GM13977 (cell line): ENCODE results near the gene ZNF319.

Experiments
- DNase-seq: peaks from one replicate; pipeline ENCODE4 v3.0.0; 2012; ENCODE audit warnings: low spot score
- in situ Hi-C: fragments of 300-500 bp; cut with MboI; formaldehyde crosslinking; loops from one replicate; pipeline ENCODE4 v1.12.0; 2022; ENCODE audit warnings: low sequenced_read_pairs, low pct_unique_long_range_greater_than_20kb, mixed read lengths, inconsistent platforms; ENCODE audit not compliant: unreplicated experiment
- TF ChIP-seq, protein P1 (sequence below): IDR thresholded peaks from 2 replicates; pipeline ENCODE4 v1.5.1; 2012; ENCODE audit warnings: mild to moderate bottlenecking, control low read depth; ENCODE audit not compliant: insufficient read depth; ENCODE audit errors: extremely low read depth, missing control alignments

The ZNF319 gene

DNA sequence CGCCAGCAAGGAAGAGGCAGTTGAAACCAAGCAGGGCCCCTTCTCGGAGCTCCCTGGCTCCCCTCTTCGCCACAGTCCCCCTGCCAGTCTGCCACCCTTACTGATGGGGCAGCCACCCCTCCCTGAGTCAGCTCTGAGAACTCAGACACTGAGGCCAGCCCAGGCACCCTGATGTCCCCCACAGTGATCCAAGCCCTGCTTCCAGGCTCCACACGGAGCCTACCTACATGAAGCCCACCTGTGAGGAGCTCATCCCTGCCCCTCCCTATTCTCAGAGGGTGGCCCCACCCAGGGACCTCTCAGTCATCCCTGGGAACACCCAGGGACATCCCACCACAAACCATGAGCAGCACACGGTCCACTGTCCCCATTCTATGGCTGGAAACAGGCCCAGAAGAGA is 38.4 kb downstream of the ZNF319 start:
- in situ Hi-C loops = no loop called here
- TF ChIP-seq, protein P1, sequence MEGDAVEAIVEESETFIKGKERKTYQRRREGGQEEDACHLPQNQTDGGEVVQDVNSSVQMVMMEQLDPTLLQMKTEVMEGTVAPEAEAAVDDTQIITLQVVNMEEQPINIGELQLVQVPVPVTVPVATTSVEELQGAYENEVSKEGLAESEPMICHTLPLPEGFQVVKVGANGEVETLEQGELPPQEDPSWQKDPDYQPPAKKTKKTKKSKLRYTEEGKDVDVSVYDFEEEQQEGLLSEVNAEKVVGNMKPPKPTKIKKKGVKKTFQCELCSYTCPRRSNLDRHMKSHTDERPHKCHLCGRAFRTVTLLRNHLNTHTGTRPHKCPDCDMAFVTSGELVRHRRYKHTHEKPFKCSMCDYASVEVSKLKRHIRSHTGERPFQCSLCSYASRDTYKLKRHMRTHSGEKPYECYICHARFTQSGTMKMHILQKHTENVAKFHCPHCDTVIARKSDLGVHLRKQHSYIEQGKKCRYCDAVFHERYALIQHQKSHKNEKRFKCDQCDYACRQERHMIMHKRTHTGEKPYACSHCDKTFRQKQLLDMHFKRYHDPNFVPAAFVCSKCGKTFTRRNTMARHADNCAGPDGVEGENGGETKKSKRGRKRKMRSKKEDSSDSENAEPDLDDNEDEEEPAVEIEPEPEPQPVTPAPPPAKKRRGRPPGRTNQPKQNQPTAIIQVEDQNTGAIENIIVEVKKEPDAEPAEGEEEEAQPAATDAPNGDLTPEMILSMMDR = no peak
- DNase-seq = no peak

DNA sequence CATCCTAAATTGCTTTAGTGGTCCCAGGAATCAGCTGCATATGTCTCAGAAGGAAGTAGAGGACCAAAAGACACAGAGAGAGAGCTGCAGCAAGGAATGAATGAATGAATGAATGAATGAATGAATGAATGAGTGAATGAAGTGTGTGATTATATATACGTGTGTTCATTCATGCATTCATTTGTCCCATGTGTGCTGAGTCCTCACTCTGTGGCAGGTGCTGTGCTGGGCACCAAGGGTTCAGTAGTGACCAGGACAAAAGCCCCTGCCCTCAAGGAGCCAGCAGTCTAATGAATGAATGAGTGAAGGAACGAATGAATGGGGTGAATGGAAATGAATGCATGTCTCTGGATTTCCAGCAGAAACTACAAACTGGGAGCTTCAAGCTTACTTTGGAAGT is 38.9 kb downstream of the ZNF319 start:
- TF ChIP-seq, protein P1 = no peak
- in situ Hi-C loops = no loop called here
- DNase-seq = no peak

DNA sequence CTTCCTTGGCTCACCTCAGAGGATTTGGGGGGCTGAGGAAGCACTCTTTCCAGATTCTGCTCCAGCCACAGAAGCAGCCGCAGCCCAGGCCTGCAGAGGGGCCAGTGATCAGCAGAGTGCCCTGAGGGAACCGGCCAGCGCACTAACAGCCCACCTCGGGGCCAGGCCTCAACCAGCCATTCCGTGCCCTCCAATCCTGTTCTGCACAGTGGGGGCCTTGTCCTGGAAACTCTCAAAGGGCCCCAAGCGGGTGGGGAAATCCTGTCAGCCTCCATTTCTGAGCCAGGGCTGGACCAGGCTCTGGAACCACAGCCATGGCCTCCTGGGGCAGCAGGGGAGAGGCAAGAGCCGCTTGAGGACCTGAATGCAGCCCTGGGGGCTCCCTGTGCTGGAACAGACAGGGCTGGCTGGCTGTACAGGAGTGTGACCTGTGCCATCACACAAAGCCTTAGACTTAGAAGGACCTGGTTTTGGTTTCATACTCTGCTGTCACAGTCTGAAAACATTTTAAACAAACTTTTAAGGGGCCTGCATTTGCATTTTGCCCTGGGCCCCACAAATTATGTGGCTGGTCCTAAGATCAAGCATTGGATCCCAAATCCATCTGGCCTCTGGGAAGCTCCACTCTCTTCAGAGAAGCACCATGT is 39.5 kb downstream of the ZNF319 start:
- TF ChIP-seq, protein P1 = no peak
- in situ Hi-C loops = no loop called here

DNA sequence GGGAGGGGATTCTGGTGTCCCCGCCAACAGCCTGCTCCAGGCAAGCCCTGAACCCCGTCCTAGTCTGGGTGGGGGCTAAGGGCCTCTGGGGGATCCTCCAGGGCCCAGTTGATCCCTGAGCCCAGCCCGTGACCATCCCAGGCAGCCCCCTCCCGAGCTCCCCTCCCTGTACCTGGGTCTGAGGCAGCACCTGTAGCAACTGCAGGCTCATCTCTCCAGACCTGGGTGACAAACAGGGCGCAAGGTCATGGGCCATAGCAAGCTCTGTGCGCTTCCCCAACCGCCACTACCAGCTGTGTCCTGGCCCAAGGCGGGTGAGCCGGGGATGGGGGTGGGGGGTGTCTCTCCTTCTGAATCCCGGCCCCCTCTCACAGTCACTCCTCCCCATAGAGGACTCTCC is 40.2 kb downstream of the ZNF319 start:
- no peak for DNase-seq
- TF ChIP-seq, protein P1 = no peak
- in situ Hi-C loops = no loop called here

More for the DNA sequence above, 39.5 kb downstream of the ZNF319 start:
- DNase-seq = no peak

DNA sequence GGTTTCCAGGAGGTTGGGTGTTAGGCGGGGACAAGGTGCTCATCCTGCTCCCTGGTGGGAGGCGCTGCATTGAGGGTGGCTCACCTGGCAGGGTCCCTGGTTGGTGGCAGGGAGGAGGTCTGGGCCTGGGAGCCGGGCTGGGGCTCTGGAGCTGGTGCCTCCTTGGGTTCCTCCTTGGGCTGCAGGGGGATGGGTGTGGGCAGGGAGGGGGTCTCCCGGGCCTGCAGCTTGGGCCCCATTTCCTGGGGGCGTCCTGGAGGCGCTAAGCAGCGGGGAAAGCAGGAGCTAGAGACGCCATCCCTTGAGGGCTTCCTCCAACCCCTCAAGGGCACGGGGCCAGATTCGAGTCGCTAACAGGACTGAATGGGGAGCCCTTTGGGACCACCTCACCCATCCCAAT is 40.7 kb downstream of the ZNF319 start:
- no peak for DNase-seq
- TF ChIP-seq, protein P1 = no peak
- in situ Hi-C loops = no loop called here

DNA sequence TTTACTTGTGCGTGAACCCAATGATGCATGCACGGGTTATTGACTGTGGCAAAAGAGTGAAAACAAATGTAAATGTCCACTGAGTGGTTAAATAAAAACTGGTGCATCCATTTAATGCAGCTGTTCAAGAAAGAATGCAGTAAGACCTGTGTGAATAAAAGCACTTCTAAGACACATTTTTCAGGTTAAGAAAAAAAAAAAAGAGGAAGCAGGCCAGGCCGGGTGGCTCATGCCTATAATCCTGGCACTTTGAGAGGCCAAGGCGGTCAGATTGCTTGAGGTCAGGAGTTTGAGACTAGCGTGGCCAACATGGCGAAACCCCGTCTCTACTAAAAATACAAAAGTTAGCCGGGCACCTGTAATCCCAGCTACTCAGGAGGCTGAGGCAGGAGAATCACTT is 41.4 kb downstream of the ZNF319 start:
- in situ Hi-C loops = no loop called here
- TF ChIP-seq, protein P1 = no peak
- DNase-seq = no peak

DNA sequence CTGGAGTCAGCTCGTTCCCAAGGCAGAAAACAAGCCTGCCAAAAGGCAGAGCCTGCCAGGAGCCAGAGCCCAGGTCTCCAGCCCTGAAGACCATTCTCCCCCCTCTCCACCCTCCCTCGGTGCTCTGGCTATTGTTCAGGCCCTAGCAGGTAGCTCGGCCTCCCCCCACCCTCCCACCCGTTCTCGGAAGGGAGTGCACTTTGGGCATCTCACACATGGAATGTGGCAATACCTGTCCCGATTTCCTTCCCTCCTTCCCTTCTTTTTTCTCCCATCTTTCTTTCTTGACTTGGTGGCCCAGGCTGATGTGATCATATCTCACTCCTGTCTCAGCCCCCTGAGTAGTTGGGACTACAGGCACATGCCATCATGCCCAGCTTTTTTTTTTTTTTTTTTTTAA is 41.9 kb downstream of the ZNF319 start:
- DNase-seq = no peak
- in situ Hi-C loops = no loop called here
- TF ChIP-seq, protein P1 = no peak
